H9 (cell line): ENCODE measurements around the gene ZBTB20. TPM values are rescaled to one million over a fixed set of nuclear protein-coding genes. Genes with fewer than 3 reads are reported as not detected.

ENCODE experiments used
- DNase-seq: peaks from one replicate; pipeline ENCODE4 v3.0.0-alpha.2; 2017
- H2AFZ ChIP-seq: one replicate; pipeline ENCODE4 v1.6.1; 2013; ENCODE audit warnings: mild to moderate bottlenecking, low read length, control low read depth, moderate library complexity
- H2AK5ac ChIP-seq: 2 replicates; pipeline ENCODE4 v1.6.1; 2013; ENCODE audit warnings: low read length, control low read depth, mixed read lengths; ENCODE audit not compliant: insufficient read length
- H2BK120ac ChIP-seq: one replicate; pipeline ENCODE4 v1.6.1; 2013; ENCODE audit warnings: low read depth, mild to moderate bottlenecking, low read length, control low read depth, inconsistent platforms; ENCODE audit not compliant: poor library complexity, severe bottlenecking
- H2BK12ac ChIP-seq: 2 replicates; pipeline ENCODE4 v1.6.1; 2013; ENCODE audit warnings: low read length, control low read depth, mixed read lengths, low read depth; ENCODE audit not compliant: insufficient read length
- H2BK15ac ChIP-seq: 2 replicates; pipeline ENCODE4 v1.6.1; 2013; ENCODE audit warnings: low read depth, low read length, control low read depth
- H2BK20ac ChIP-seq: one replicate; pipeline ENCODE4 v1.6.1; 2013; ENCODE audit warnings: low read depth, mild to moderate bottlenecking, low read length, control low read depth, inconsistent platforms; ENCODE audit not compliant: poor library complexity, severe bottlenecking
- H2BK5ac ChIP-seq: 2 replicates; pipeline ENCODE4 v1.6.1; 2013; ENCODE audit warnings: low read length, control low read depth, mixed read lengths; ENCODE audit not compliant: insufficient read length
- H3K14ac ChIP-seq: 2 replicates; pipeline ENCODE4 v1.6.1; 2013; ENCODE audit warnings: low read length, control low read depth; ENCODE audit not compliant: insufficient read depth
- H3K18ac ChIP-seq: 2 replicates; pipeline ENCODE4 v1.6.1; 2013; ENCODE audit warnings: low read depth, mild to moderate bottlenecking, mixed read lengths, low read length, control low read depth; ENCODE audit not compliant: insufficient read length
- H3K23ac ChIP-seq: 2 replicates; pipeline ENCODE4 v1.6.1; 2013; ENCODE audit warnings: low read length, control low read depth, mixed read lengths, low read depth; ENCODE audit not compliant: insufficient read length
- H3K23me2 ChIP-seq: 2 replicates; pipeline ENCODE4 v1.6.1; 2013; ENCODE audit warnings: low read depth, mild to moderate bottlenecking, mixed read lengths, low read length, control low read depth; ENCODE audit not compliant: insufficient read length, poor library complexity, severe bottlenecking
- H3K27ac ChIP-seq: 2 replicates; pipeline ENCODE4 v1.5.1; 2013; ENCODE audit warnings: low read length, control low read depth, mixed read lengths, low read depth; ENCODE audit not compliant: insufficient read length
- H3K27me3 ChIP-seq: 2 replicates; pipeline ENCODE4 v1.6.1; 2013; ENCODE audit warnings: low read length, control low read depth, inconsistent platforms; ENCODE audit not compliant: insufficient read depth
- H3K4ac ChIP-seq: 2 replicates; pipeline ENCODE4 v1.6.1; 2013; ENCODE audit warnings: low read depth, mild to moderate bottlenecking, control low read depth, inconsistent platforms, low read length, moderate library complexity
- H3K4me1 ChIP-seq: 2 replicates; pipeline ENCODE4 v1.6.1; 2013; ENCODE audit warnings: low read length, control low read depth, inconsistent platforms; ENCODE audit not compliant: insufficient read depth
- H3K4me2 ChIP-seq: 2 replicates; pipeline ENCODE4 v1.6.1; 2013; ENCODE audit warnings: low read length, control low read depth, mixed read lengths; ENCODE audit not compliant: insufficient read length, insufficient read depth
- H3K56ac ChIP-seq: 2 replicates; pipeline ENCODE4 v1.6.1; 2013; ENCODE audit warnings: low read depth, mild to moderate bottlenecking, mixed read lengths, low read length, control low read depth; ENCODE audit not compliant: insufficient read length
- H3K79me1 ChIP-seq: 2 replicates; pipeline ENCODE4 v1.6.1; 2013; ENCODE audit warnings: low read depth, mild to moderate bottlenecking, moderate library complexity, low read length, control low read depth, inconsistent platforms; ENCODE audit not compliant: insufficient read depth, poor library complexity, severe bottlenecking
- H3K79me2 ChIP-seq: 2 replicates; pipeline ENCODE4 v1.6.1; 2013; ENCODE audit warnings: low read length, control low read depth, inconsistent platforms; ENCODE audit not compliant: insufficient read depth
- H3K9ac ChIP-seq: 2 replicates; pipeline ENCODE4 v1.6.1; 2013; ENCODE audit warnings: low read length, control low read depth, mixed read lengths; ENCODE audit not compliant: insufficient read length; ENCODE audit errors: extremely low read depth
- H3K9me3 ChIP-seq: one replicate; pipeline ENCODE4 v1.6.1; 2013; ENCODE audit warnings: low read depth, low read length, inconsistent platforms; ENCODE audit not compliant: control insufficient read depth
- H3T11ph ChIP-seq: one replicate; pipeline ENCODE4 v1.6.1; 2013; ENCODE audit warnings: mild to moderate bottlenecking, low read length, control low read depth, inconsistent platforms
- H4K20me1 ChIP-seq: one replicate; pipeline ENCODE4 v1.6.1; 2013; ENCODE audit not compliant: control insufficient read depth, insufficient read length, insufficient read depth
- H4K5ac ChIP-seq: 2 replicates; pipeline ENCODE4 v1.6.1; 2013; ENCODE audit warnings: low read depth, mild to moderate bottlenecking, mixed read lengths, low read length, control low read depth; ENCODE audit not compliant: insufficient read length
- H4K8ac ChIP-seq: replicated peaks from 2 replicates; pipeline ENCODE4 v1.6.1; 2013; ENCODE audit warnings: low read length, control low read depth, mixed read lengths, low read depth; ENCODE audit not compliant: insufficient read length
- H4K91ac ChIP-seq: 2 replicates; pipeline ENCODE4 v1.6.1; 2013; ENCODE audit warnings: low read depth, mild to moderate bottlenecking, moderate library complexity, mixed read lengths, low read length, control low read depth; ENCODE audit not compliant: insufficient read length
- H3K27ac Mint-ChIP-seq, 3 experiments: 2 replicates in 2 of 3; 3 replicates in 1 of 3; pipeline ENCODE4 v1.8.0; 2020 to 2021; ENCODE audit warnings: mixed read lengths in 3 of 3, mild to moderate bottlenecking in 1 of 3, moderate library complexity in 1 of 3
- H3K27me3 Mint-ChIP-seq: 2 replicates; pipeline ENCODE4 v1.8.0; 2021; ENCODE audit warnings: low read depth, mild to moderate bottlenecking, moderate library complexity, mixed read lengths
- H3K36me3 Mint-ChIP-seq, 3 experiments: 2 replicates in 2 of 3; 3 replicates in 1 of 3; pipeline ENCODE4 v1.8.0; 2020 to 2021; ENCODE audit warnings: low read depth in 3 of 3, mixed read lengths in 3 of 3; ENCODE audit not compliant: insufficient read depth in 1 of 3
- H3K4me1 Mint-ChIP-seq, 2 experiments: 2 replicates each; pipeline ENCODE4 v1.8.0; 2020; ENCODE audit warnings: mixed read lengths in 2 of 2
- H3K4me3 Mint-ChIP-seq, 2 experiments: 2 replicates in 1 of 2; 3 replicates in 1 of 2; pipeline ENCODE4 v1.8.0; 2020 to 2021; ENCODE audit warnings: mild to moderate bottlenecking in 2 of 2, mixed read lengths in 2 of 2, moderate library complexity in 1 of 2
- H3K9me3 Mint-ChIP-seq, 2 experiments: 2 replicates in 1 of 2; 3 replicates in 1 of 2; pipeline ENCODE4 v1.8.0; 2020; ENCODE audit warnings: mild to moderate bottlenecking in 2 of 2, mixed read lengths in 2 of 2, moderate library complexity in 1 of 2
- CTCF ChIP-seq: fragments of 200-600 bp; sonication (generic); conservative IDR thresholded peaks from 3 replicates; pipeline ENCODE4 v1.8.0; 2021; ENCODE audit warnings: antibody characterized with exemption, mild to moderate bottlenecking
- WGBS: extraction: QIAGEN DNeasy Blood & Tissue Kit; methylation state at CpG from one replicate; pipeline ENCODE4 v1.1.7; 2013; ENCODE audit warnings: missing lambda C conversion rate, low lambda C conversion rate, mixed read lengths; ENCODE audit not compliant: insufficient read length; ENCODE audit errors: extremely low coverage; 5-methylcytosine and 5-hydroxymethylcytosine counted together
- total RNA-seq: library from RNA; stranded (reverse); gene quantifications from 2 replicates; pipeline ENCODE4 v1.2.1, GENCODE V29; 2021

ZBTB20 gene
- total RNA-seq, 1 experiment from 2014 or later, result 0.70 TPM

GRCh38 chr3:115165701-115166100 lies 18.6 kb upstream of the ZBTB20 start:
- no peak overlapping the region for H2BK20ac ChIP-seq
- no CpG with 5 or more reads among the region's 3 CpGs for WGBS

More at GRCh38 chr3:115165701-115166100, 18.6 kb upstream of the ZBTB20 start:
- Histone ChIP-seq H3K23me2 (no peaks in the 10 kb centered on the region), H3K27ac (no peak overlapping the region), H2BK120ac (no peak overlapping the region), H2AK5ac (no peak overlapping the region), H3K79me1 (no peaks in the 10 kb centered on the region), H3K4me1 (no peaks in the 10 kb centered on the region), H3K18ac (no peak overlapping the region), H3K4me2 (no peak overlapping the region), H3K79me2 (no peaks in the 10 kb centered on the region), H2BK12ac (no peak overlapping the region), H3T11ph (no peak overlapping the region), H4K20me1 (no peaks in the 10 kb centered on the region), H3K14ac (no peak overlapping the region), H2BK15ac (no peak overlapping the region), H3K56ac (no peak overlapping the region), H3K27me3 (no peaks in the 10 kb centered on the region), H4K5ac (no peak overlapping the region), H3K9ac (no peak overlapping the region), H3K4ac (no peak overlapping the region), H2BK5ac (no peak overlapping the region), H4K91ac (no peak overlapping the region), H2AFZ (no peak overlapping the region), H3K9me3 (no peaks in the 10 kb centered on the region), H3K23ac (no peak overlapping the region), H4K8ac (no peak overlapping the region)
- Mint-ChIP-seq H3K4me1 (peaks cover 7 to 8% of the 10 kb centered on the region in 2 experiments), H3K4me3 (no peak overlapping the region), H3K27me3 (no peaks in the 10 kb centered on the region), H3K36me3 (no peaks in the 10 kb centered on the region; a peak in 1 of 7 replicates), H3K9me3 (no peaks in the 10 kb centered on the region), H3K27ac (no peak overlapping the region)
- TF ChIP-seq CTCF, result no peak
- no peak for DNase-seq
